Activated CD8-positive, alpha-beta memory T cell treated with anti-CD3 and anti-CD28 coated beads, Interleukin-2, amount 50 U/mL, for 48 hours (primary cell): Measurements from ENCODE around the gene WWOX.
"Not testable (repeated sequence)": the region's sequence is repeated elsewhere in the genome, so short reads cannot be mapped to it uniquely, and the experiment has no call there.

ENCODE experiments used
- DNase-seq: peaks from one replicate; pipeline ENCODE4 v3.0.0-alpha.2; 2020

Gene WWOX

GRCh38 chr16:78596348-78596995 is 497.0 kb downstream of the WWOX start:
- DNase-seq = no peak

- DNase-seq = no peak
These were observed 497.6 kb downstream of the WWOX start for GRCh38 chr16:78596996-78597422.

GRCh38 chr16:78597809-78598570 is 498.5 kb downstream of the WWOX start:
- DNase-seq = no peak

- DNase-seq = no peak
These were observed 499.8 kb downstream of the WWOX start for GRCh38 chr16:78599271-78599670.

- DNase-seq = not testable (repeated sequence)
These were observed 505.1 kb downstream of the WWOX start for GRCh38 chr16:78604423-78605062.

- no peak for DNase-seq
These were observed 506.2 kb downstream of the WWOX start for GRCh38 chr16:78605548-78606101.

- no peak for DNase-seq
These were observed 507.1 kb downstream of the WWOX start for GRCh38 chr16:78606545-78606944.

GRCh38 chr16:78607022-78607421 is 507.6 kb downstream of the WWOX start:
- DNase-seq = no peak

- DNase-seq = no peak
These were observed 508.0 kb downstream of the WWOX start for GRCh38 chr16:78607465-78607864.

GRCh38 chr16:78608305-78608776 is 508.9 kb downstream of the WWOX start:
- no peak for DNase-seq

GRCh38 chr16:78609402-78610274 is 510.2 kb downstream of the WWOX start:
- DNase-seq = no peak

GRCh38 chr16:78611318-78611717 is 511.9 kb downstream of the WWOX start:
- no peak for DNase-seq

- no peak for DNase-seq
These were observed 520.4 kb downstream of the WWOX start for GRCh38 chr16:78619811-78620210.

GRCh38 chr16:78620291-78620690 is 520.8 kb downstream of the WWOX start:
- DNase-seq = no peak

GRCh38 chr16:78623796-78624195 is 524.3 kb downstream of the WWOX start:
- no peak for DNase-seq

GRCh38 chr16:78624366-78624765 is 524.9 kb downstream of the WWOX start:
- DNase-seq = no peak

- no peak for DNase-seq
These were observed 529.1 kb downstream of the WWOX start for GRCh38 chr16:78628461-78629045.

GRCh38 chr16:78629173-78629572 is 529.7 kb downstream of the WWOX start:
- DNase-seq = no peak

- no peak for DNase-seq
These were observed 530.6 kb downstream of the WWOX start for GRCh38 chr16:78630102-78630501.

GRCh38 chr16:78633551-78633950 is 534.1 kb downstream of the WWOX start:
- DNase-seq = no peak

- DNase-seq = no peak
These were observed 536.4 kb downstream of the WWOX start for GRCh38 chr16:78635807-78636206.

GRCh38 chr16:78638371-78638770 is 538.9 kb downstream of the WWOX start:
- no peak for DNase-seq
